ENCODE data around the gene GYPC.
A peak's percentile ranks its signal among the peaks of the same experiment; 100 is the strongest.
"Not testable (repeated sequence)": the region's sequence is repeated elsewhere in the genome, so short reads cannot be mapped to it uniquely, and the experiment has no call there.

Gene GYPC

GRCh38 chr2:126648345-126648786, 7.6 kb upstream of the GYPC start:
- intact Hi-C loops (cut with DNase I); DNase-seq: not testable (repeated sequence)

- DNase-seq, result no peak
- intact Hi-C loops (cut with DNase I), result no loop called here
These were observed 6.9 kb upstream of the GYPC start for GRCh38 chr2:126649101-126649500.

- intact Hi-C loops (cut with DNase I), result no loop called here
- DNase-seq, result no peak
These were observed 5.0 kb upstream of the GYPC start for GRCh38 chr2:126650994-126651393.

- intact Hi-C loops (cut with DNase I), result no loop called here
- DNase-seq, result no peak
These were observed 3.6 kb upstream of the GYPC start for GRCh38 chr2:126652323-126652891.

GRCh38 chr2:126653109-126653508, 2.8 kb upstream of the GYPC start:
- no peak for DNase-seq
- intact Hi-C loops (cut with DNase I), result no loop called here

- DNase-seq, result no peak
- intact Hi-C loops (cut with DNase I), result no loop called here
These were observed 2.2 kb upstream of the GYPC start for GRCh38 chr2:126653761-126654160.

GRCh38 chr2:126655051-126655450, 907 bp upstream of the GYPC start:
- peak in 1 of 10 donors; percentile 31 for DNase-seq
- intact Hi-C loops (cut with DNase I), result no loop called here

GRCh38 chr2:126656431-126657147, 631 bp downstream of the GYPC start:
- intact Hi-C loops (cut with DNase I), result no loop called here
- DNase-seq, result peak in 4 of 10 donors; percentile 23 to 74 (median 24)

- peak in 1 of 10 donors; percentile 76 for DNase-seq
- intact Hi-C loops (cut with DNase I), result no loop called here
These were observed 1.2 kb downstream of the GYPC start for GRCh38 chr2:126657148-126657635.

- DNase-seq, result peak in 1 of 10 donors; percentile 77
- intact Hi-C loops (cut with DNase I), result loop anchor here (2.0 kb wide), 1 partner anchor 39 kb away; no protein-coding TSS in a partner anchor
These were observed 1.8 kb downstream of the GYPC start for GRCh38 chr2:126657636-126658318.

GRCh38 chr2:126658319-126658904, 2.5 kb downstream of the GYPC start:
- DNase-seq, result no peak
- intact Hi-C loops (cut with DNase I), result loop anchor here (2.0 kb wide), 1 partner anchor 40 kb away; no protein-coding TSS in a partner anchor

GRCh38 chr2:126658905-126659561, 3.1 kb downstream of the GYPC start:
- DNase-seq, result peak in 2 of 10 donors; percentile 44 to 48
- intact Hi-C loops (cut with DNase I), result loop anchor here (2.0 kb wide), 1 partner anchor 40 kb away; no protein-coding TSS in a partner anchor

- DNase-seq, result peak in 1 of 10 donors; percentile 64
- intact Hi-C loops (cut with DNase I), result loop anchor here (2.0 kb wide), 1 partner anchor 41 kb away; no protein-coding TSS in a partner anchor
These were observed 3.9 kb downstream of the GYPC start for GRCh38 chr2:126659562-126660467.

GRCh38 chr2:126660971-126661370, 5.0 kb downstream of the GYPC start:
- intact Hi-C loops (cut with DNase I), result no loop called here
- DNase-seq, result peak in 1 of 10 donors; percentile 60

- intact Hi-C loops (cut with DNase I), result no loop called here
- peak in 1 of 10 donors; percentile 37 for DNase-seq
These were observed 5.9 kb downstream of the GYPC start for GRCh38 chr2:126661702-126662500.

GRCh38 chr2:126662621-126663020, 6.7 kb downstream of the GYPC start:
- no peak for DNase-seq

GRCh38 chr2:126663184-126663963, 7.4 kb downstream of the GYPC start:
- DNase-seq, result peak in 1 of 10 donors; percentile 22
- intact Hi-C loops (cut with DNase I), result no loop called here

More at GRCh38 chr2:126662621-126663020, 6.7 kb downstream of the GYPC start:
- intact Hi-C loops (cut with DNase I), result no loop called here

All from posterior cingulate gyrus (tissue), 11 donors.